ENCODE data around the gene ICAM1. TPM values are rescaled to one million over a fixed set of nuclear protein-coding genes. Genes with fewer than 3 reads are reported as not detected.

ICAM1 gene
- total RNA-seq, 2 experiments from 2014 or later: 35.5 to 37.2 TPM

DNA sequence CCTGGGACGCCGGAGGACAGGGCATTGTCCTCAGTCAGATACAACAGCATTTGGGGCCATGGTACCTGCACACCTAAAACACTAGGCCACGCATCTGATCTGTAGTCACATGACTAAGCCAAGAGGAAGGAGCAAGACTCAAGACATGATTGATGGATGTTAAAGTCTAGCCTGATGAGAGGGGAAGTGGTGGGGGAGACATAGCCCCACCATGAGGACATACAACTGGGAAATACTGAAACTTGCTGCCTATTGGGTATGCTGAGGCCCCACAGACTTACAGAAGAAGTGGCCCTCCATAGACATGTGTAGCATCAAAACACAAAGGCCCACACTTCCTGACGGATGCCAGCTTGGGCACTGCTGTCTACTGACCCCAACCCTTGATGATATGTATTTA lies 14.5 kb downstream of the ICAM1 start:
- H3K9me3 Mint-ChIP-seq: no peaks in the 10 kb centered on the region
- no peak overlapping the region for H3K4me3 Mint-ChIP-seq
- peaks cover 20% of the 10 kb centered on the region for H3K27me3 Mint-ChIP-seq
- TF ChIP-seq, protein P1, sequence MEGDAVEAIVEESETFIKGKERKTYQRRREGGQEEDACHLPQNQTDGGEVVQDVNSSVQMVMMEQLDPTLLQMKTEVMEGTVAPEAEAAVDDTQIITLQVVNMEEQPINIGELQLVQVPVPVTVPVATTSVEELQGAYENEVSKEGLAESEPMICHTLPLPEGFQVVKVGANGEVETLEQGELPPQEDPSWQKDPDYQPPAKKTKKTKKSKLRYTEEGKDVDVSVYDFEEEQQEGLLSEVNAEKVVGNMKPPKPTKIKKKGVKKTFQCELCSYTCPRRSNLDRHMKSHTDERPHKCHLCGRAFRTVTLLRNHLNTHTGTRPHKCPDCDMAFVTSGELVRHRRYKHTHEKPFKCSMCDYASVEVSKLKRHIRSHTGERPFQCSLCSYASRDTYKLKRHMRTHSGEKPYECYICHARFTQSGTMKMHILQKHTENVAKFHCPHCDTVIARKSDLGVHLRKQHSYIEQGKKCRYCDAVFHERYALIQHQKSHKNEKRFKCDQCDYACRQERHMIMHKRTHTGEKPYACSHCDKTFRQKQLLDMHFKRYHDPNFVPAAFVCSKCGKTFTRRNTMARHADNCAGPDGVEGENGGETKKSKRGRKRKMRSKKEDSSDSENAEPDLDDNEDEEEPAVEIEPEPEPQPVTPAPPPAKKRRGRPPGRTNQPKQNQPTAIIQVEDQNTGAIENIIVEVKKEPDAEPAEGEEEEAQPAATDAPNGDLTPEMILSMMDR (IDR thresholded peaks at IDR 0.05): no peak
- POLR2A ChIA-PET: interaction anchor here (0.8 to 9.2 kb wide), 2 partner anchors 8 to 13 kb away, joined by 3 to 107 read pairs; partner anchors contain the start of gene ICAM1
- ATAC-seq (no peak), DNase-seq (no peak)
- H3K27ac Mint-ChIP-seq: no peak overlapping the region
- CTCF ChIA-PET: interaction anchor here (1.1 to 3.2 kb wide), 3 partner anchors 15 to 103 kb away, joined by 3 to 19 read pairs (median 6); partner anchors contain the start of gene ICAM1
- H3K4me1 Mint-ChIP-seq (ENCODE audit: low read depth): peaks cover 47% of the 10 kb centered on the region
- intact Hi-C loops (cut with micrococcal nuclease): no loop called here
- peaks cover 40% of the 10 kb centered on the region for H3K36me3 Mint-ChIP-seq (ENCODE audit: low read depth)

GRCh38 chr19:10286803-10287737 lies 16.1 kb downstream of the ICAM1 start, which contains the start of gene ICAM4:
Gene ICAM4 (plus strand): TSS chr19:10286955. CDS start chr19:10287013, 58 bp downstream.
- POLR2A ChIA-PET: interaction anchor here (0.5 to 9.2 kb wide), 13 partner anchors 8 to 368 kb away, joined by 3 to 107 read pairs (median 3); partner anchors contain the start of genes ICAM1, RAVER1 and TYK2
- intact Hi-C loops (cut with micrococcal nuclease): no loop called here
- H3K9me3 Mint-ChIP-seq: no peaks in the 10 kb centered on the region
- peaks cover 61% of the 10 kb centered on the region for H3K4me1 Mint-ChIP-seq (ENCODE audit: low read depth)
- H3K27ac Mint-ChIP-seq: peak within 1 kb of the TSS; percentile 48
- H3K36me3 Mint-ChIP-seq (ENCODE audit: low read depth): peaks cover 34% of the 10 kb centered on the region
- CTCF ChIA-PET: interaction anchor here (1.2 to 3.5 kb wide), 6 partner anchors 17 to 131 kb away, joined by 4 to 32 read pairs (median 12); partner anchors contain the start of gene ICAM1
- H3K4me3 Mint-ChIP-seq: peak within 1 kb of the TSS; percentile 19
- H3K27me3 Mint-ChIP-seq: peaks cover 35% of the 10 kb centered on the region
- DNase-seq: peak; percentile 71
- ATAC-seq: peak; percentile 32
- TF ChIP-seq, protein P1 (IDR thresholded peaks at IDR 0.05): no peak

GRCh38 chr19:10288662-10289166 lies 17.8 kb downstream of the ICAM1 start:
- H3K27ac Mint-ChIP-seq: peak overlapping the region; percentile 66
- no peaks in the 10 kb centered on the region for H3K9me3 Mint-ChIP-seq
- H3K36me3 Mint-ChIP-seq (ENCODE audit: low read depth): peaks cover 28% of the 10 kb centered on the region
- ChIA-PET POLR2A (interaction anchor here (1.1 to 9.2 kb wide), 8 partner anchors 9 to 99 kb away, joined by 3 to 107 read pairs (median 8); partner anchors contain the start of genes FDX2, ICAM1, RAVER1 and TYK2), CTCF (interaction anchor here (1.0 to 3.5 kb wide), 8 partner anchors 19 to 129 kb away, joined by 3 to 32 read pairs (median 4); partner anchors contain the start of genes ICAM1 and S1PR2)
- peaks cover 75% of the 10 kb centered on the region for H3K4me1 Mint-ChIP-seq (ENCODE audit: low read depth)
- intact Hi-C loops (cut with micrococcal nuclease): no loop called here
- peak overlapping the region; percentile 73 for H3K4me3 Mint-ChIP-seq
- ATAC-seq: peak; percentile 10
- TF ChIP-seq, protein P1 (IDR thresholded peaks at IDR 0.05): no peak
- peak; percentile 66 for DNase-seq
- H3K27me3 Mint-ChIP-seq: peaks cover 52% of the 10 kb centered on the region

- TF ChIP-seq, protein P1 (IDR thresholded peaks at IDR 0.05): no peak
- Mint-ChIP-seq H3K9me3 (no peaks in the 10 kb centered on the region), H3K36me3 (ENCODE audit: low read depth) (peaks cover 23% of the 10 kb centered on the region), H3K4me3 (peak overlapping the region; percentile 73), H3K4me1 (ENCODE audit: low read depth) (peaks cover 75% of the 10 kb centered on the region), H3K27me3 (peaks cover 58% of the 10 kb centered on the region), H3K27ac (peak overlapping the region; percentile 75)
- DNase-seq: peak; percentile 88
- peak; percentile 57 for ATAC-seq
- intact Hi-C loops (cut with micrococcal nuclease): no loop called here
- CTCF ChIA-PET: interaction anchor here (0.6 to 3.5 kb wide), 13 partner anchors 15 to 411 kb away, joined by 3 to 32 read pairs (median 4); partner anchors contain the start of genes ICAM1 and S1PR2
- POLR2A ChIA-PET: interaction anchor here (0.8 to 9.2 kb wide), 11 partner anchors 10 to 99 kb away, joined by 3 to 107 read pairs (median 8); partner anchors contain the start of genes FDX2, ICAM1, RAVER1 and TYK2
Measured at GRCh38 chr19:10289167-10289835, 18.4 kb downstream of the ICAM1 start.
